IPS DF 4.7 (cell line): ENCODE results near the gene AOAH.
"Not testable (repeated sequence)": the region's sequence is repeated elsewhere in the genome, so short reads cannot be mapped to it uniquely, and the experiment has no call there.

Experiments
- DNase-seq: peaks from one replicate; pipeline ENCODE4 v3.0.0-alpha.2; 2013; ENCODE audit warnings: low spot score; ENCODE audit errors: extremely low read depth

Gene AOAH

DNA sequence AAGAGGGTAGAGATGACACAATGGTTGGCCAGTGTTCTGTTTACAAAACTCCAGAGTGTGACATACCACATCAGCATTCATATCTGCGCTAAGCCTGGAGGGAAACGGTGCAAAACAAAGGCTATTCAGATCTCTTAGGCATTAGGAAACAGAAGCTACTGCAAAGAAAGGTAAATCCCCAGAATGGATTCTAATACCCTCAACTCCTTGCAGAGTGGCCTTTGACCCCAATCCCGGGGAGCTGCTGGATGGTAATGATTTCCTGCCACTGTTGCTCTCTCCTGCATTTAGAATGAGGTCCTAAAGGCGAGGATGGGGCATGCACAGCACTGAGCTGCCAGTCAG lies 65.2 kb downstream of the AOAH start:
- DNase-seq, result no peak

DNA sequence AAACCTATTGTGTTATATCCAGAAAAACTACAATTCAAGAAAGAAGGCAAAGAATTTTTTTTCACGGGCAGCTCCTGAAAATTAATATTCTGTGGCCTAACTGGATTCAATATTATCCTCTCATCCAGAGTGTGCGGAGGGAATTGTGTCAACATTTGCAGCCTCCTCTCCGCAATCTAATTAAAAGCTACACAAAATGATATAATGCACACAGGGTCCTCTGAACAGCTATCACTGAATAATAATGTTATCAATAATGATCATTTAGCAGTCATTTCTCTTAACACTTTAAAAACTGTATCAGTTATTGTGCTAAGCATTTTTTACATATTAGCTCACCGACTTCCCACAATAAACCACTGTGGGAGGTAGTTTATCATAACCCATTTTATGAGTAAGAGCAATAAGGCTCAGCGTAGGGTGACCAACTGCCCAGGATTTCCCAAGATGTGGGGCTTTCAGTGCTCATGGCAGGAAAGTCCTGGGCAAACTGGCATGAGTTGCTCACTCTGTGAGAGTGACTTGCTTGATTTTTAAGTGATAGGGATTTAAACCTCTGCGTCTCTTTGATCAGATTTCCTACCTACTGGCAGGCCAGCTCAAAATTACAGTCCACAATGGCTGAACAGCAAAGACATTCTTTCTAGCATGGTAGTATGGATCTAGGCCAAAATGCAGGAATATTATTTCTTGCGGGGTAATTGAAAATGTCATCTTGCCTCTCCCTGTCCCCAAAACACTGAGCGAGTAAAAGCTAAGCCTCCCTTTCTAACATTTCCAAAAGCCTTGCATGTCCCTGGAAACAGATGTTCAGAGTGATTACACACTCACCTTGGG lies 65.7 kb downstream of the AOAH start:
- DNase-seq, result no peak

DNA sequence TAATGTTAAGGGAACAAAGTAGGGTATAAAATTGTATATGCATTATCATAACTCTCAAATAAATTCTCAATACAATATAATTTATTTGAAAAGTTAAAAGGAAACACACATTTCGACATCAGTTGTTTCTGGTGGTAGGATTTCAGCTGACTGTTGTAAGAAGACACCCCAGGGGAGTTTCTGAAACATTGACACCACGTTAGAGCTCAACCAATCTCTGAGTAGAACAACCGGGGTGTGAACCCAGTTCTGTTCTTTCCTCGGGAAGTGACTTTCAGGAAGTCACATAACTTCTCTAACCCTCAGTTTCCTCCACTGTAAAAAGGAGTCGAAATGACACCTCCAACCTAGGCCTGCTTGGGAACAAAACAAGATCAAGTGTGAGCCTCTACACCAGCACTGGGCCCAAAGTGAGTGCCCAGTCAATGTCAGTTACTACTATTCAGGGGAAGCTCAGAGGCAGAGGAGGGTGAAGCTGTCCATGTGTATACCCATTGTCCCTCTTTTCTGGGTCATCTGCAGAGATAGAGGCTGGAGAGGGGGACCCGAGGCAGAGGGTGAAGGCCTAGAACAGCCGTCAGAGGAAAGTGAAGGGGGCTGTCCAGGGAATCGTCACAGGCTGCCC lies 67.1 kb downstream of the AOAH start:
- DNase-seq, result no peak

DNA sequence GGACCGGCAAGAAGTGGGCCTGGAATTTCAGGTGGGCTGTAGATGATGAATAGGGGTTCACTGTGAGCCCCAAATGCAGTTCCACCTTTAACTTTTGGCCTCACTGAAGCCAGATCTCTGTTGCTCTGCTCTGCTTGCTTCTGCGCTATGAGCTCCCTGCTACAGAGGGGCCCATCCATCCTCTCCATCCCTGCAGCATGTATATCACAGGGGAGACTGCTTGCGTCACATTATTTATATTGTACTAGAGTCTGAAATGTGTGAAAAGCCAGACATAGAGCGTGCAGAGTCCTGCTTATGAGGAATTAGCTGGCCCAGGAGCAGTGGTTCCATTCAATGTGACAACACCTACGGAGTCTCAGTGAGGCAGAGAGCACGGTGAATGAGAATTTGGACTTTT lies 69.9 kb downstream of the AOAH start:
- no peak for DNase-seq

DNA sequence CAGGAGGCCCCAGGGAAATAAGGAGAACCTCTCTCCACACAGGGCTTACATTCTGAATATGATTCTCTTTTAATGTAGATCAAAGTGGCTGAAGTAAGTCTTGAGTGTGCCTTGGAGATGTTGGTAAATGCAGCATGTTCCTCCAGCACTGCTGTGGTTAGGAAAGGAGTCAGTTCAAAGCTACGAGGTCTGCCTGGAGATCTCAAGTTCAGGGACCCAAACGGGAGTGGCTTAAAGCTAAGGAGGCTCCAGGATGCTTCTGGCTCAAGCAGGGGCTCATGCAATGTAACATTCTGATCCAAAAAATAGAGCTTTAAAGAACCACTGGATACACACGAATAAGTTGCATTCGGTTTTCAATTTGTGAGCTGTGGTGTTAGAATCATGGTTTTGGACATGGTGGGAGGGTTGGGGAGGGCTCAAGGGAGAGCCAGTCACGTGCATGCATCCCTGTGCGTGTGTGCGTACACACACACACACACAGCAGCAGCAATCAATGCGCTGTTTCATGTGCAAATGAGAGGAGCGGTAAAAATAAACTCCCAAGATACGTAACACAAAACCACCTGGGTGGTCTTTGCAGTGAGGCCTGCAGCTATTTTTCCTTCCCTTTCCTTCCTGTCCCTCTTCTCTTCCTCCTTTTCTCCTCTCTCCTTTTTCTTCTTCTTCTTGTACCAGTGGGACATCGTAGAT lies 70.5 kb downstream of the AOAH start:
- DNase-seq, result no peak

DNA sequence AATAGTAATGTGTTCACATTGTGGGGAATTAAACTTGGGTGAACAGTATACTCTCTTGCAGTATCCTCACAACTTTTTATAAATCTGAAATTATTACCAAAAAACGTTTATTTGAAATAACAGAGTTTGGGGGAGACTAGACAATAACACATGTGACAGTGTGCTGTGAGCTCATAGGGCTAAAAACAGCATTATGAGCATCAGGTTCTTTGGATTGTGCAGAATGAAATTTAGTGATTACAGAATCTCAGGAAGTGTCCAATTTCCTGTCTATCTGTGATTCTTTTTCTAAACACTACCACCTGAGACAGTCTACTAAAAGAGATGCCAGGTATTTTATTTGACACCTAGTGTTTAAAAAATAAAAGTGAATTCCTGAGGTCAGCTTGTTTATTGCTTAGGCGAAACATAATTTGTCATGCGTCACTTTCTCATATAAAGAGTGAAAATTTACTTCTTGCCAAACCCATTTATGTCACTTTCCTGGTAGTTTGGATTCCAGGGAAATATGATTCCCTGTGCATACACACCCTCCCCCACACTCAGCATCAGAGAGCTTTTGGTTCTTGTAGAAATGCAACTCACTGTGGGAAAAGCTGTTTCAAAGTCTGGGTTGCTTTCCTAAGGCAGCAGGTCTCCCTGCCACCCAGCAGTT lies 71.2 kb downstream of the AOAH start:
- no peak for DNase-seq

DNA sequence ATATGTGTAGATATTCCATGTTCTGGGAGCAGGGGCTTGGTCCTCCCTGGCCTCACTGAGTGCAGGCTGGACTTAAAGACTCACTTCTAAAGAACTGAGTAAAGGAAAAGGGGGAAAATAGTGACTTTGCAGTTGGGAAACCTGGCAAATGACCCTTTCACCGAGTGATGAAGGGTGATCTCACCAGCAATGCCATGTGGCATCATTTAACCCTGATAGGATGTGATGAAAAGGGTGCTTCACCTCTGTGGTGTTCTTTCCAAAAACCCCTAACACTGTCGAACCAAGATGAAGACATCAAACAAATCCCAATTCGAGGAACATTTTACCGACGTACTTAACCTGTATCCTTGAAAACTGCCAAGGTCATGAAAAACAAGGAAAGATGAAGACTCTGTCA lies 71.9 kb downstream of the AOAH start:
- DNase-seq, result no peak

DNA sequence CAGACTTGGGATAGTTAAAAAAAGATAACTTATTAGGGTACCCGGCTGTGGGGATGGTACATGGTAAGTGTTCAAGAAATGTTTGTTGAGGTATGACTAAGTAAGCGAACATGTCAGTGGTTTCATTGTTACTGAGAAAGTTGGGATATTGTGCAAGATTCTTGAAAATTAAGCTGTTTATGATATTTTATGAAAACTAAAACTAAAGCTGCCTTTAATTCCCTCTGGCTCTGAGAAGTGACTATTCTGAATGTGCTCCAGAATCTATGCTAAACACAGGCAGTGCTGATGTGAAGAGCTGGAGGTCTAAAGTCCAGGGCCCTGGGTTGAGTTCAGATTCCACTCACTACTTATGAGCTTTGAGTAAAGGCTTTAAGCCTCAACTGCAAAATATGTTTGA lies 72.9 kb downstream of the AOAH start:
- no peak for DNase-seq

DNA sequence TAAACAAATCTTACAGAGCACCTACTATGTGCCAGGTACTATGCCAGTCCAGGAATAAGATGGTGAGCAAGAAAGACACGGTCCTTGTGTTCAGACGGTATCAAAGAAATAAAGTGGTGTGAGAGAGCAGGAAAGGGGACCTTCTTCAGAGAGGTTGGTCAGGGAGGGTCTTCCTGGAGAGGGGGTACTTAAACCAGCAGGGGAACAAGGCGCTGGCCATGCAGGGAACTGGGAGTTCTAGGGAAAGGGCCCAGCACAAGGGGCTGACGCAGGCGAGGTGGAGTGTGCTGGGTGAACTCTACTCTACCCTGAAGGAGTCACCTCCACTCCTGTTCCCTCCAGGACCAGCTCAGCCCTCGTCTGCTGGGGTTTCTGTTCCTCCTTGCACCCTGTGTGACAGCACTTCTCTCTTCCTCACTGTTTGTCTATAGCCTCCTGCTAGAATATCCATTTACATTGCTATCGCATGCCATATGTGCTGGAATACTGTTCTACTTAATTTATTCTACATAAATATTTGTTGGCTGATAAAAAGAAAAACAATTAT lies 73.5 kb downstream of the AOAH start:
- DNase-seq, result no peak

DNA sequence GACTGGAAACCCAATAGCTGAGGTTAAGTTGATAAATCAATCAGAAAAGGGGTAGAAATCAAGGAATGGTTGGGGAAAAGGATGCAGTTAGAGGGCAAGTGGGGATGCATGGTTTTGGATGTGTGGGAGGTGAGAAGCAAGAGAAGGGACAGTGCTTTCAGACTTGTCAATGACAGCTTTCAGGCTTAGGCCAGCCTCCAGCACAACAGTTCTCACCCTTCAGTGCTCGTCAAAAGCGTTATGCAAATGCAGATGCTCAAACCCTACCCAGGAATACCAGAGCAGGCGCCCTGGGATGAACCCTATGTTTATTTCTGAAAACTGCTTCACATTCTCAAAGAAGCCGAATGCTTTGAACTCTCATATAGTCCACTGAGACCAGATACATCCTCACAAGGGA lies 74.0 kb downstream of the AOAH start:
- DNase-seq, result no peak

DNA sequence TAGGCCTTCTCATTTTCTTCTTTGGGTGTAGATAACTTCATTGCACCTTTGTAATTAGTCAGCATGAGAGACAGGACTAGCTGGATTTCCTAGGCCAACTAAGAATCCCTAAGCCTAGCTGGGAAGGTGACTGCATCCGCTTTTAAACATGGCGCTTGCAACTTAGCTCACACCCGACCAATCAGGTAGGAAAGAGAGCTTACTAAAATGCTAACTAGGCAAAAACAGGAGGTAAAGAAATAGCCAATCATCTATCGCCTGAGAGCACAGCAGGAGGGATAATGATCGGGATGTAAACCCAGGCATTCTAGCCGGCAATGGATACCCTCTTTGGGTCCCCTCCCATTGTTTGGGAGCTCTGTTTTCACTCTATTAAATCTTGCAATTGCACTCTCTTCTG lies 75.0 kb downstream of the AOAH start:
- DNase-seq, result not testable (repeated sequence)

DNA sequence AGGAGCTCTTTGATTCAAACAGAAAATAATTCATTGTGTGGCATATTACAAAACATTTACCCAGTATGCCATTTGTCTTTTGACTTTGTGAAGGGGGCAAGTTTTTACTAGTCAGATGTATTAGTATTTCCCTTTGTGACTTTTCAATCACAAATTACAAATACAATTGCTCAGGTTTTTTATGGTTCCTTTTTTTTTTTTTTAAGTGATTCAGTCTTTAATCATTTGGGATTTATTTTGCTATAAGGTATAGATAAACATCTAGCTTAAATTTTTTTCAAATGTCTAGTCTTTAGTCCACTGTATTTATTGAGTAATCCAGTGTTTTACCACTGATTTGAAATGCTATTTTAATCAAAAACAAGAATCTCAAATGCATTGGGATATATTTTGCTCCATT lies 75.9 kb downstream of the AOAH start:
- no peak for DNase-seq

DNA sequence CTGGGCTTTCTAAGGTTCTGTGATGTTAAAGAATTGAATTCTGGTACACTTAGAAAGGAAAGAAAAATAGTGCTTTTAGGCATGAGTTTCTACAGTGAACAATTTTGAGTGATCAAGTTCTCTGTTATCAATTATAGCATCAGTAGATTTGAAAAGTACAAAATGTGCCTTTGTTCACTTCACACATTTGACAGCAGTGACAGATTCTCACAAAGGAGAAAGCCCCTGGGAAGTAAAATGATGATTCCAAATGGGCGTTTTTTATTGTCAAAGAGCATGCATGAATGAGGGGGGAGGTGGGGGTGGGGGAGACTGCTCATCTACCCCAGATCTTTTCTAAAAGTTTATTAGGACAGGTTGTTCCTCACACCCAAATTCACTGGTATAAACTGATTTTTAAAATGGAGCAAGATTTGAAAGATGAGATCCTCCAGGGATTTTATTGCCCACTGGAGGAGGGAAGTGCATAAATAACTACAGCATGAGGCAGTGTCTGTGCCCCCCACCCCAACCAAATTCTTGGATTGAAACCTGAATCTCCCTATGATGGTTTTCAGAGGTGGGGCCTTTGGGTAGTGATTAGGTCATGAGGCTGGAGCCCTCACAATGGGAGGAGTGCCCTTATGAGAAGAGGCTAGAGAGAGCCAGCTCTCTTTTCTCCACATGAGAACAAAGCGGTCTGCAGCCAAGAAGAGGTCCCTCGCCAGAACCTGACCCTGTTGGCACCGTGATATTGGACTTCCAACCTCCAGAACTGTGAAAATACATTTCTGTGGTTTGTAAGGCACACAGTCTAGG lies 79.5 kb downstream of the AOAH start:
- DNase-seq, result no peak

DNA sequence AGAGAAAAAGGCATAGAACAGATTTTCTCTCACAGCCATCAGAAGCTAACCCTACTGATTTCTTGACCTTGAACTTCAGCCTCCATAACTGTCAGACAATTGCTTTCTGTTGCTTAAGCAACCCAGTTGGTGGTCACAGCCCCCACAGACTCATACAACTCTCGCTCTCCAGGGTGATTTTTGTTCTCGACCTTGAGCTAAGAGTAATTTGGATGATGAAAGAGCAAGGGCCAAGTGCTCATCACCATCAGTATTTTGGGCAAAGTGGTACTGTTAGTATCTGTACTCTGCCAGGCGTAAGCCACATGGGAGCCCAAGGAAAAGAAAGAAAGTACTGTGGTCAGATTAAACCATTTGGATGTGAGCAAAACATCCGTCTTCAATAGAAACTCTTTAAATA lies 81.9 kb downstream of the AOAH start:
- no peak for DNase-seq

DNA sequence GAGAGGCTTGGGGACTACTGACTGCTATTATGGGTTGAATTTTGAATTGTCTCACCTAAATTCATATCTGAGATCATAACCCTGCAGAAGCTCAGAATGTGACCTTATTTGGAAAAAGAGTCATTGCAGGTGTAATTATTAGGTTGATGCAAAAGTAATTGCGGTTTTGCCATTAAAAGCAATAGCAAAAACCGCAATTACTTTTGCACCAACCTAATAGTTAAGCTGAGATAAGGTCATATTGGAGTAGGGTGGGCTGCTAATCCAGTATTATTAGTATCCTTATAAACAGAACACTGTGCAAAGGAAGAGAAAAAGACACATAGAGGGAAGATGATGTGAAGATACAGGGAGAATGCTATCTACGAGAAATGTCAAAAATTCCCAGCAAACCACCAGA lies 82.3 kb downstream of the AOAH start:
- no peak for DNase-seq

DNA sequence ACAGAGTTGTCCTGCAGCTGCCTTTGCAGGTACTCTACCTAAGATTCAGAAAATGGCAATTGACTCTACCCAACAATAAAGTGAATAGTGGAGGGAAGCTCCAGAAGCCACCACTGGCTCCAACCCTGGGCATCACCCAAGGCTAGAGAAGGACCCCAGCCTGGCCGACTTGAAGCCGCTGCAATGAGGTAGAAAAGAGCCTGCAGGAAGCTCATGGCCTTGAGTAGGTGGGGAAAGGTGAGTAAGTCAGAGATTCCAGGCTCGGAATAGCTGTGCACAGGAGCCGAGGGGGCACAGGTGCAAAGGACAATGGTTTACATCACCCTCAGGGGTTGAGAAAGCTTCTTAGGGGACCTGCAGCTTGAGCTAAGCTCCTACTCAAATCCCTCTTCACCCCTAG lies 83.6 kb downstream of the AOAH start:
- no peak for DNase-seq

DNA sequence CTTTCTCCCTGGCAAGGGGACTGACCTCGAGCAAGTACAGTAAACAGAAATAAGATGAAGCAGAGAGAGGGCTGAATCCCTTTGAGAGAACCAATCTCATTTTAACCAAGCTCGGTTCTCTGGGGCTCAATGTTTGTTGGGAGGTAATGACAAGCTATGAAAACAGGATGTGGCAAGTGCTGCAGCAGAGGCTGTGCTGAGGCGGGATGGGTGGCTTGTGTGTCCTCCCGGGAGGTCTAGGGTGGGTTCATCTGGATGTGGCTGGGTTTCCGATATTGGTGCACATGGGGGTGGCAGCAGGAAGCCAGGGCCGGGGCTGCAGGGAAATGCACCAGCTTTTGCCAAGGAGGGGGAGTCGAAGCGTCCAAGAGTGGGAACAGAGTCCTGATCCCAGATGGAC lies 84.5 kb downstream of the AOAH start:
- no peak for DNase-seq

DNA sequence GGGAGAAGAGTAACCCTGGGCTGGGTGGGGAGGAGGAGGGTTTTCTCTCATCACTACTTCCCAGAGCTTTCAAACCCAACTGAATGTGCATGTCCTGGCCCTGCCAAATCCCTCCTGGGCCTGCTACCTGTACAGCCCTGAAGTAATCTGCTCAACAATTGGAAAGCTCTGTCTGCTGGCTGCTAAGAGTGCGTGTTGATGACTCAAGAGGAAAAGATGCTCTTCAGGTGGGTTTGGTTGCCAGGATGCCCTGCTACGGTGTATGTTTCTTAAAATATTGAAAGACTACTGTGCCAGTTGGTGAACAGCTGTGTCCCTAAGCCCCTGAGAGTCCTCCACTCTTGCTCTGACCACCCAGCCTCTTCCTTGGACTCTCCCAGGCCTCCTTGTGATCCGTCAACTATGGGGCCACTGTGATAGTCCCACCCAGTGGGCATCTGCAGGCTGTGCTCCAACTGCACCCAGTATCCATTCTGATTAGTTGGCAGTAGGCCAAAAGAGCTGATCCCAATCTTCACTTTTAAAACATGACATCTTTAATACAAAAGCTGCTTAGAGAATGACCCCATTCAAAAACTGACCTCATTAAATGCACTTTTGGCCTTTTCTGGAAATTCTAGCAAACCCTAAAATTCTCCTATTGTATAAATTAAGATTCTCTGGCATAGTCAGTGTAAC lies 85.6 kb downstream of the AOAH start:
- DNase-seq, result no peak

DNA sequence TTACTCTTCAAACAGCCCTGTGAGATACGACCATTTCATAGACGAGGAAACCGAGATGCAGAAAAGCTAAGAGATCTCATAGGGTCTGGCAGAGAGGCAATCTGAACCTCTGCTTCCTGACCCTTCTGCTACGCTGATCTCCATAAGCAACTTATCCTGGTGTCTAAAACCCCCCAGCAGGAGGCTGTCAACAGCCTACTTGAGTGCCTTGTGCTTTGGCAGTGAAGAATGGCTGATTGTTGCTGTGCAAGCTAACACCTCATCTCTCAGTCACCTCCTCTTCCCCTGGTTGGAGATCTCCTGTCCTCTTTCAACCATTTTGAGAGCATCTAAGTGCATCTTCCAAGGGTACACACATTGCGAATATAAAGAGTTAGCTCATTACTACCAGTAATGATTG lies 86.2 kb downstream of the AOAH start:
- DNase-seq, result no peak

DNA sequence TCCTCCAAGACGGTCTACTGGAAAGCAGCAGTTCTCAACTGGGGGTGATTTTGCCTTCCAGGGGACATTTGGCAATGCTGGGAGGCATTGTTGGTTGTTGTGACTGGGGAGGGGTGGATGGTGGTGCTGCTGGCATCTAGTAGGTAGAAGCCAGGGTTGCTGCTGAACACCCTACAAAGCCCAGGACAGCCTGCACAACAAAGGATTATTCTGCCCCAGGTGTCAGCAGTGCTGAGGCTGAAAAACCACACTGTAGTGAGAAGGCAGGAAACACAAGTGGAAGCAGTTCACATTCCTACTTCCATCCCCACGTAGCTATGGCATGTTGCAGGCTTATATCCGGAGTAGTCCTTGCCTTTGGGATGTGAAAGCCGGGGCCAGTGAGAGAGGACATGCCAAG lies 86.9 kb downstream of the AOAH start:
- DNase-seq, result no peak

DNA sequence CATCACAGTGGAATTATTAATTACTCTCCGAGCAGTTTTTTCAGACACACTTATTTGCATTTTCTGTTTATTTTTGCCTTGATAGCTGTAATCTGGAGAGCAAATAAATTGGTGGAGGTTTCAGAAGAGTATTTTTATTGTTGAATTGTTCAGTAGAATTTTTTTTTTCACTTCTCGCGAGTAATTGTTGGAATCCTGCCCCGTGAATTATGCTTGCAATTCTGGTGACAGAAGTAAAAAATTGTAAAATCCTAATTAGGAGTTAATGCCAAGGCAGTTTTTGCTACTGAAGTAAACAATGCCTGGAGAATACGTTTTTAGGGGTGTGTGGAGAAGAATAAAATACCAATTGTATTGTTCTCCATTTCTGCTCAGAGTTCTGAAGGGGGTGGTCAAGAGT lies 88.2 kb downstream of the AOAH start:
- no peak for DNase-seq
